Neural progenitor cell (in vitro differentiated cells): ENCODE data around the gene PRPF8. TPM values are rescaled to one million over a fixed set of nuclear protein-coding genes. Genes with fewer than 3 reads are reported as not detected.
A peak's percentile ranks its signal among the peaks of the same experiment; 100 is the strongest.
"Not testable (repeated sequence)": the region's sequence is repeated elsewhere in the genome, so short reads cannot be mapped to it uniquely, and the experiment has no call there.

ENCODE experiments used
- DNase-seq: peaks from one replicate; pipeline ENCODE4 v3.0.0-alpha.2; 2016; ENCODE audit warnings: low spot score
- H2AFZ ChIP-seq: fragments of 200-600 bp; sonication (generic); replicated peaks from 2 replicates; pipeline ENCODE4 v1.6.1; 2016; ENCODE audit warnings: antibody characterized with exemption
- H3F3A ChIP-seq: fragments of 200-600 bp; sonication (generic); 2 replicates; pipeline ENCODE4 v1.6.1; 2016; ENCODE audit warnings: antibody characterized with exemption, low read depth
- H3K27ac ChIP-seq: fragments of 200-600 bp; sonication (generic); 2 replicates; pipeline ENCODE4 v1.5.1; 2016; ENCODE audit warnings: mild to moderate bottlenecking
- H3K27me3 ChIP-seq: fragments of 200-600 bp; sonication (generic); 2 replicates; pipeline ENCODE4 v1.6.1; 2016; ENCODE audit warnings: mild to moderate bottlenecking, moderate library complexity
- H3K36me3 ChIP-seq: fragments of 200-600 bp; sonication (generic); 2 replicates; pipeline ENCODE4 v1.5.1; 2016
- H3K4me1 ChIP-seq: fragments of 200-600 bp; sonication (generic); 2 replicates; pipeline ENCODE4 v1.6.1; 2016; ENCODE audit warnings: mixed run types
- H3K4me2 ChIP-seq: fragments of 200-600 bp; sonication (generic); 2 replicates; pipeline ENCODE4 v1.6.1; 2016
- H3K4me3 ChIP-seq: fragments of 200-600 bp; sonication (generic); 2 replicates; pipeline ENCODE4 v1.5.1; 2016
- H3K79me2 ChIP-seq: fragments of 200-600 bp; sonication (generic); 2 replicates; pipeline ENCODE4 v1.6.1; 2016; ENCODE audit warnings: low read depth
- H3K9ac ChIP-seq: fragments of 200-600 bp; sonication (generic); 2 replicates; pipeline ENCODE4 v1.6.1; 2016
- H3K9me3 ChIP-seq: fragments of 200-600 bp; sonication (generic); 2 replicates; pipeline ENCODE4 v1.5.1; 2016; ENCODE audit warnings: low read depth
- H4K20me1 ChIP-seq: fragments of 200-600 bp; sonication (generic); 2 replicates; pipeline ENCODE4 v1.6.1; 2016; ENCODE audit warnings: low read depth
- H3K27ac Mint-ChIP-seq: 3 replicates; pipeline ENCODE4 v1.8.0; 2021; ENCODE audit warnings: mixed read lengths
- H3K27me3 Mint-ChIP-seq: 2 replicates; pipeline ENCODE4 v1.8.0; 2022; ENCODE audit warnings: low read depth, mild to moderate bottlenecking, inconsistent platforms, moderate library complexity, mixed read lengths; ENCODE audit not compliant: insufficient read depth
- H3K36me3 Mint-ChIP-seq: 3 replicates; pipeline ENCODE4 v1.8.0; 2021; ENCODE audit warnings: mixed read lengths
- H3K4me1 Mint-ChIP-seq: 3 replicates; pipeline ENCODE4 v1.8.0; 2021; ENCODE audit warnings: mixed read lengths
- H3K4me3 Mint-ChIP-seq: 3 replicates; pipeline ENCODE4 v1.8.0; 2021; ENCODE audit warnings: mild to moderate bottlenecking, moderate library complexity, mixed read lengths
- H3K9me3 Mint-ChIP-seq: 3 replicates; pipeline ENCODE4 v1.8.0; 2020; ENCODE audit warnings: mixed read lengths
- EZH2 ChIP-seq: fragments of 200-600 bp; sonication (generic); IDR thresholded peaks from 2 replicates; pipeline ENCODE4 v1.6.1; 2017; ENCODE audit warnings: antibody characterized with exemption, mild to moderate bottlenecking, moderate library complexity
- EZH2phosphoT487 ChIP-seq: fragments of 200-600 bp; sonication (generic); IDR thresholded peaks from 2 replicates; pipeline ENCODE4 v1.6.1; 2017; ENCODE audit warnings: antibody characterized with exemption
- total RNA-seq: library from RNA; depleted of rRNA; stranded (reverse); fragments of >200 nt; gene quantifications from 2 replicates; pipeline ENCODE4 v1.2.3, GENCODE V29; 2015; ENCODE audit warnings: low replicate concordance
- TF ChIP-seq, protein P1 (sequence below): fragments of 200-600 bp; sonication (generic); IDR thresholded peaks from 2 replicates; pipeline ENCODE4 v1.5.1; 2017; ENCODE audit warnings: antibody characterized with exemption, mild to moderate bottlenecking

The PRPF8 gene
- total RNA-seq, 1 donor from 2014 or later = 119 TPM

GRCh38 chr17:1724351-1724868, 39.7 kb upstream of the PRPF8 start, which contains the start of gene WDR81:
WDR81 (plus strand) TSS chr17:1724704; CDS start chr17:1724960, 256 bp downstream.
- peak within 1 kb of the TSS; percentile 87 for H3K4me2 ChIP-seq
- peak within 1 kb of the TSS; percentile 79 for H2AFZ ChIP-seq
- peak within 1 kb of the TSS; percentile 66 for H3K27ac Mint-ChIP-seq
- H3K4me3 Mint-ChIP-seq = peak within 1 kb of the TSS; percentile 83
- no peaks in the 10 kb centered on the region for H3K36me3 ChIP-seq
- H3K9me3 Mint-ChIP-seq = no peaks in the 10 kb centered on the region
- H3K79me2 ChIP-seq = no peaks in the 10 kb centered on the region
- no peaks in the 10 kb centered on the region for H3K9me3 ChIP-seq
- no peaks in the 10 kb centered on the region for H3K36me3 Mint-ChIP-seq
- no peaks in the 10 kb centered on the region for H3K27me3 ChIP-seq
- peaks cover 5% of the 10 kb centered on the region for H3K27me3 Mint-ChIP-seq
- no peaks in the 10 kb centered on the region for H3K4me1 ChIP-seq
- peak within 1 kb of the TSS; percentile 9 for H3K9ac ChIP-seq
- peaks cover 13% of the 10 kb centered on the region for H3K4me1 Mint-ChIP-seq
- DNase-seq = peak; percentile 95
- peaks cover 24% of the 10 kb centered on the region for H3F3A ChIP-seq
- no peak for TF ChIP-seq EZH2phosphoT487
- TF ChIP-seq, protein P1, sequence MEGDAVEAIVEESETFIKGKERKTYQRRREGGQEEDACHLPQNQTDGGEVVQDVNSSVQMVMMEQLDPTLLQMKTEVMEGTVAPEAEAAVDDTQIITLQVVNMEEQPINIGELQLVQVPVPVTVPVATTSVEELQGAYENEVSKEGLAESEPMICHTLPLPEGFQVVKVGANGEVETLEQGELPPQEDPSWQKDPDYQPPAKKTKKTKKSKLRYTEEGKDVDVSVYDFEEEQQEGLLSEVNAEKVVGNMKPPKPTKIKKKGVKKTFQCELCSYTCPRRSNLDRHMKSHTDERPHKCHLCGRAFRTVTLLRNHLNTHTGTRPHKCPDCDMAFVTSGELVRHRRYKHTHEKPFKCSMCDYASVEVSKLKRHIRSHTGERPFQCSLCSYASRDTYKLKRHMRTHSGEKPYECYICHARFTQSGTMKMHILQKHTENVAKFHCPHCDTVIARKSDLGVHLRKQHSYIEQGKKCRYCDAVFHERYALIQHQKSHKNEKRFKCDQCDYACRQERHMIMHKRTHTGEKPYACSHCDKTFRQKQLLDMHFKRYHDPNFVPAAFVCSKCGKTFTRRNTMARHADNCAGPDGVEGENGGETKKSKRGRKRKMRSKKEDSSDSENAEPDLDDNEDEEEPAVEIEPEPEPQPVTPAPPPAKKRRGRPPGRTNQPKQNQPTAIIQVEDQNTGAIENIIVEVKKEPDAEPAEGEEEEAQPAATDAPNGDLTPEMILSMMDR = no peak
- no peak for TF ChIP-seq EZH2
- H4K20me1 ChIP-seq = no peaks in the 10 kb centered on the region
- H3K4me3 ChIP-seq = peak within 1 kb of the TSS; percentile 57
- no peak within 1 kb of the TSS for H3K27ac ChIP-seq

DNA sequence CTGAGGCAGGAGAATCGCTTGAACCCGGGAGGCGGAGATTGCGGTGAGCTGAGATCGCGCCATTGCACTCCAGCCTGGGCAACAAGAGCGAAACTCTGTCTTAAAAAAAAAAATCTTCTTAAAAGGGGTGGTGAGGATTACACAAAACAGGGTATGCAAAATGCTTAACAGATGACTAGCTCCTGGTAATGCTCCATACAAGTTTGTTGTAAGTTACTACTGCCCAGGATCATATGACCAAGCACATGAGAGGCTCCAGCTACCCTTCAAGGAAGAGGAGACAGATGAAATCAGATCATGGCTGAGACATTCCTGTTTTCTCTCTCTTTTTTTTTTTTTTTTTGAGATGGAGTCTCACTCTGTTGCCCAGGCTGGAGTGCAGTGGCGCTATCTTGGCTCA, 37.4 kb upstream of the PRPF8 start:
- not testable (repeated sequence) for H3K27ac Mint-ChIP-seq

GRCh38 chr17:1720856-1721386, 36.3 kb upstream of the PRPF8 start:
- no peak overlapping the region for H3K4me2 ChIP-seq
- H3K9ac ChIP-seq = no peak overlapping the region

More for the DNA sequence above, 37.4 kb upstream of the PRPF8 start:
- H3K36me3 Mint-ChIP-seq, H3K36me3 ChIP-seq, H3K27me3 Mint-ChIP-seq, H4K20me1 ChIP-seq, H3K9me3 Mint-ChIP-seq, H3K9ac ChIP-seq, H3K9me3 ChIP-seq, H3K27me3 ChIP-seq, H3K4me2 ChIP-seq, H3K27ac ChIP-seq, DNase-seq, H3K4me1 ChIP-seq, H3K79me2 ChIP-seq, H2AFZ ChIP-seq, H3K4me3 ChIP-seq, H3K4me3 Mint-ChIP-seq: not testable (repeated sequence)
- peaks cover 22% of the 10 kb centered on the region for H3K4me1 Mint-ChIP-seq
- H3F3A ChIP-seq = peaks cover 38% of the 10 kb centered on the region

More at GRCh38 chr17:1720856-1721386, 36.3 kb upstream of the PRPF8 start:
- no peak overlapping the region for H3K27ac ChIP-seq
- no peak overlapping the region for H3K4me3 ChIP-seq
- H4K20me1 ChIP-seq = peaks cover under 1% of the 10 kb centered on the region
- Mint-ChIP-seq H3K4me1 (peaks cover 22% of the 10 kb centered on the region), H3K9me3 (no peaks in the 10 kb centered on the region), H3K36me3 (no peaks in the 10 kb centered on the region), H3K27ac (no peak overlapping the region), H3K4me3 (peak overlapping the region; percentile 59), H3K27me3 (peaks cover 7% of the 10 kb centered on the region)
- no peaks in the 10 kb centered on the region for H3K36me3 ChIP-seq
- peaks cover 43% of the 10 kb centered on the region for H3F3A ChIP-seq
- peaks cover 8% of the 10 kb centered on the region for H3K4me1 ChIP-seq
- no peak for TF ChIP-seq EZH2
- TF ChIP-seq, protein P1 = peak; percentile 99
- H3K27me3 ChIP-seq = no peaks in the 10 kb centered on the region
- H3K79me2 ChIP-seq = no peaks in the 10 kb centered on the region
- peak; percentile 64 for DNase-seq
- H2AFZ ChIP-seq = no peak overlapping the region
- no peaks in the 10 kb centered on the region for H3K9me3 ChIP-seq
